ENCODE measurements around the gene MAPKAP1.

GRCh38 chr9:125466411-125466810, 240.6 kb downstream of the MAPKAP1 start:
- TF ChIP-seq SPI1 (IDR thresholded peaks at IDR 0.05; ENCODE audit: low read depth, low read length) = no peak
- TF ChIP-seq POLR2A (IDR thresholded peaks at IDR 0.05; ENCODE audit: low read depth, low read length) = no peak
